GM18951 (cell line): ENCODE data around the gene ATP9B.

Experiments
- POLR2A ChIP-seq: IDR thresholded peaks from 4 replicates; pipeline ENCODE4 v1.6.1; 2011; ENCODE audit warnings: mild to moderate bottlenecking; ENCODE audit not compliant: insufficient read length, insufficient read depth; ENCODE audit errors: extremely low read depth
- in situ Hi-C: fragments of 300-500 bp; cut with MboI; formaldehyde crosslinking; loops from one replicate; pipeline ENCODE4 v1.12.0; 2022; ENCODE audit warnings: low sequenced_read_pairs, mixed read lengths, inconsistent platforms; ENCODE audit not compliant: unreplicated experiment

Gene ATP9B

DNA sequence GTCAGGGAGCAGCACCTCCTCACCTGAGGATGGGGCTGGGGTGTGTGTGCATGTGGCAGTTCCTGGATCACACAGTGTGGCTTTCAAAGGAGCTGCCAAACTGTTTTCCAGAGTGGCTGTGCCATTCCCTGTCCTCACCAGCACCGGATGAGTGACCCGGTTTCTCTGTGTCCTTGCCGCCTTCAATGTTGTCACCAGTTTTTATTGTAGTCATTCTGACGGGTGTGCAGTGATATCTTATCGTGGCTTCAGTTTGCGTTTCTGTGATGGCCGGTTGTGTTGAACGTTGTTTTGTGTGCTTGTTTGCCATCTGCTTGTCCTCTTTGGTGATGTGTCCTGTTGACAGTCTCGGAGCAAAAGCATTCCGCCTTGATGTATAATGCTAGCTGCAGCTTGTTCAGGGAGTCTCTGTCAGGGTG lies 108.9 kb downstream of the ATP9B start:
- in situ Hi-C loops, result no loop called here
- no peak for TF ChIP-seq POLR2A

DNA sequence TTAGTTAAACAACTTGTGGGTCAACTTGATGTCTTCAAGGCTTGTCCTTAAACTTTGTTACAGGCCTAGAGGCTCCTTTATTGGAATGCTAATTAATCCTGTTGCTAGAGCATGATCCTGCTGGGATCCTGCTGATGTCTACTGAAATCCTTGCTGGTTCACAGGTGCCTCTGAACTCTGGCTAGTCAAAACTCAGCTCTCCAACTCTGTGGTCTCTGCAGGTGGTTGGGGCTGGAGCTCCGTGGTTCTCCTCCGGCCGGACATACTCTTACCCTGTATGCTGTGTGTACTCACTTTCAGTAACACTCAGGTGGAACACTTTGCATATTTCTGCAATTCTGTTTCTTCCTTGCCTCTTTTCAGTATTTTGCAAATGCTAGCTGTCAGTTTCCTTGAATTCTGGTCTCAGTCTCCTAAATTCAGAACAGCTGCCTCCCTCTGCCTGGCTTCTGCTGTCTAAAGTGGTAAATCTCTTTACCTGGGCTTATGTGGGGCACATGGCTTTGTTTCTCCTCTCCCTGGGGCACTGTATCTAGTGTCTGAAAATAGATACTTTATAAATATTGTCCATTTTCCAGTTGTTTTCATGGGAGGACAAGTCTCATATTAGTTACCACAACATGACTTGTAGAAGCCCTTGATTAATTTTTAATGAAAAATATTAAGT lies 113.0 kb downstream of the ATP9B start:
- in situ Hi-C loops, result no loop called here
- no peak for TF ChIP-seq POLR2A

DNA sequence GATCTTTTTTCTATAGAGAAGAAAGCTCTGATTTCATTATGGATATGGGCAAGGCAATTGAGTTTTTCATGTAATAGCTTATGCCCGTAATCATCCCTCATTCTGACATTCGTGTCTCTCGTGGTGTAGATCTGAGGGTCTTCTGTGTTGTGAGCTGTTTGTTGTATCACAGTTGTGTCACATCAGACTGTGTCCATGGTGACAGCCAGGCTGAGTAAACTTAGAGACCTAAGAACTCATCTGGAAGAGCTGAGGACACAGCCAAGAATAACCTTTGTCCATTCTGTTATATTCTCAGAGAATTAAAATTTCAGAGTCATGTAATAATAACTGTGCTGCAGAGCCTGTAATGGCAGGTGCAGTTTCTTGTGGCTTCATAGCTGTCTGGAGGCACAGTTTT lies 116.5 kb downstream of the ATP9B start:
- TF ChIP-seq POLR2A, result no peak
- in situ Hi-C loops, result no loop called here

DNA sequence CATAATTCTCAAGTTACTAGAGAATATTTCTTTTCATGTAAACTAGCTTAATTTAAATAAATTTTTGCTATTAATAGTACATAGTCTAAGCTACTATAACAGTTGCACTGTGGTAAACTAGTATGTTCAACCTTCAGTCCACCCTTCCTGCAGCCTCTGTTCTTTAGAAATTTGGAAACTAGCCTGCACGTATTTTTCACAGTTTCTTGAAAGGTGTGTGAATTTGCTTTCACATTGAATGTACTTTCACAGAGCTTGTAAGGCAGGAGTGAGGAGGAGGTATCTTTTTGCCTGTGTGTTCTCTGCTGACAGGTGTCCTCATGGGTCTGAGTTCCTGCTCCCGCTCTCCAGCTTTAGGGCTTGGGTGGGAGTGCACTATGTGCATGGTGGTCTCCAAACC lies 117.5 kb downstream of the ATP9B start:
- in situ Hi-C loops, result no loop called here
- no peak for TF ChIP-seq POLR2A

DNA sequence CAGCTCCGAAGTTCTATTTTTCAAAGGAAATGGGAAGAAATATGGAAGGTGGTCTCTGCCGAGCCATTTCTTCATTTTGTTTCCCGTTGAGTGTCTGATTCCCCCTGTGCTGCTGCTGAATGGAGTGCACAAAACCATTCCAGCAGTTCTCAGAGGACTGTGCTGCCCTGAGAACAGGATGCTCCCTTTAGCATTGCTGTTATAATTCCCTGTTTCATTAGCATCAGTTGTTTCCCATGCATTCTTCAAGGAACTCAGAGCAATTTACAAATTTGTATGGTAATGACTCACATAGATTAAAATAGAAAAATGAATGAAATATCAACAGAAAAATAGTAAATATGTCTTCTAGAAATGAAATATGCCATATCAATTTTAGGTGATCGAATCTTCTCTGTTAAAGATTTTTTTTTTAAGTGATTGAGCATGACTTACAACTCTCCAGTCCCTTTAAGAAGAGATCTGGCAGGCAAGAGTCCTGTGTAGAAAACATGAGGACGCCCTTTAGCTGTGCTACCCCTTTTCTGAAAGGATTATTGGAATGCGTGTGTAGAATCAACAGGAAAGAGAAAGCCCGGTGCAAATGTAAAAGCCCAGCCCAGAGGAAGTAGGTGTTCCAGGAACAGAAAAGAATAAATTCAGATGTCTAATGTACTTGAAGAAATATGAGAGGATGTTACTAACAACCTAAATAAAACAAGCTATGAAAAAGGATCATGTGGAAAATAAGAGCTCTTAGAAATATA lies 118.5 kb downstream of the ATP9B start:
- in situ Hi-C loops, result no loop called here
- no peak for TF ChIP-seq POLR2A

DNA sequence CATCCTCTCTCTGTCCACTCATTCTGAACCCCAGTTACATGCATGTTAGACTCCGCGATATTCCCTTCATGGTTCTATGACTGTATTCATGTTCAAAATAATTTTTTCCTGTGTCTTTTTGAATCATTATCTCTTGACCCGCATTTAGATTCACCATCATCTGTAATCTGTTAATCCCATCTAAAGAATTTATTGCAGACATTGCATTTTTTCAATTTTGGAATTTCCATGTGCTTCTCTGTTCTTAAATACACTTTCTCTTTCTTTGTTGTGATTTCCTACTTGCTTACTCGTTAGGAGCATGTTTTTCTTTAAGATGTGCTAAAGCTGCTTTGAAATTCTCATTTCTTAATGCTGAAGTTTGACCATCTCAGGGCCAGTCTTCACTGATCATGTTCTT lies 122.2 kb downstream of the ATP9B start:
- no peak for TF ChIP-seq POLR2A
- in situ Hi-C loops, result no loop called here

DNA sequence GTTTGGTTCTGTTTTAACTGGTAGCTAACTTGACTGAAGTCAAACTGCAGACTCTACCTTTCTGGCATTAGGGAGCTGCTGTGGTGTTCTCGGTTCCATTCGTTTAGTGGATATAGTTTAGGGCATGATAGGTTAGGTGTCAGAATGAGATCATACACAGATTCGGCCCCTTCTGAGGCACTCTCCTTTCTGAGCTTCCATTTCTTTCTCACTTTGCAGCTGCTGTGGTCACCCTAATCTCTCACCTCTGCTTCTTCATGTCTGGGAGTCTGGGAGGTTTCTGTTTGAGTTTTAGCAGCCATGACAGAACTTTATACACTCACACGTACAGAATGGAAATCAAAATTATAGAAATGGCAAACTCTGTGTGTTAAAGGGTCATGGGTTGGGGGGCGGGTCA lies 122.8 kb downstream of the ATP9B start:
- in situ Hi-C loops, result no loop called here
- no peak for TF ChIP-seq POLR2A

DNA sequence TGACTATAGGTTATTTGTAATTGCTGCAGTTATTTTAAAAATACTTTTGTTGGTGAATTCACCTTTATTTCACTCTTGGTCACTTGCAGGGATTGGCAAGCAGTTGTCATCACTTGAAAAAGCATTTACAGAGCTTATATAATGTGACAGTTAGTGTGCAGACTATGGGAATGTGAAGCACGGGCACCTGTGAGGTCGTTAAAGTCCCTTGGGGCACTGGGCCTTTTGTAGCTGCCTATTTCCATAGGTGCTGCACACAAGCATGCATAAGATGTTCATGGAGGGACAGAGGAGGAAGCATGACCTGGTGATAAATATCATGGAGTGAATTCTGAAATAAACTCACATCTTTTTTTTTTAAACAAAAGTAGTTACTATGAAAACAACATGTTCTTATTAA lies 124.6 kb downstream of the ATP9B start:
- no peak for TF ChIP-seq POLR2A
- in situ Hi-C loops, result no loop called here

DNA sequence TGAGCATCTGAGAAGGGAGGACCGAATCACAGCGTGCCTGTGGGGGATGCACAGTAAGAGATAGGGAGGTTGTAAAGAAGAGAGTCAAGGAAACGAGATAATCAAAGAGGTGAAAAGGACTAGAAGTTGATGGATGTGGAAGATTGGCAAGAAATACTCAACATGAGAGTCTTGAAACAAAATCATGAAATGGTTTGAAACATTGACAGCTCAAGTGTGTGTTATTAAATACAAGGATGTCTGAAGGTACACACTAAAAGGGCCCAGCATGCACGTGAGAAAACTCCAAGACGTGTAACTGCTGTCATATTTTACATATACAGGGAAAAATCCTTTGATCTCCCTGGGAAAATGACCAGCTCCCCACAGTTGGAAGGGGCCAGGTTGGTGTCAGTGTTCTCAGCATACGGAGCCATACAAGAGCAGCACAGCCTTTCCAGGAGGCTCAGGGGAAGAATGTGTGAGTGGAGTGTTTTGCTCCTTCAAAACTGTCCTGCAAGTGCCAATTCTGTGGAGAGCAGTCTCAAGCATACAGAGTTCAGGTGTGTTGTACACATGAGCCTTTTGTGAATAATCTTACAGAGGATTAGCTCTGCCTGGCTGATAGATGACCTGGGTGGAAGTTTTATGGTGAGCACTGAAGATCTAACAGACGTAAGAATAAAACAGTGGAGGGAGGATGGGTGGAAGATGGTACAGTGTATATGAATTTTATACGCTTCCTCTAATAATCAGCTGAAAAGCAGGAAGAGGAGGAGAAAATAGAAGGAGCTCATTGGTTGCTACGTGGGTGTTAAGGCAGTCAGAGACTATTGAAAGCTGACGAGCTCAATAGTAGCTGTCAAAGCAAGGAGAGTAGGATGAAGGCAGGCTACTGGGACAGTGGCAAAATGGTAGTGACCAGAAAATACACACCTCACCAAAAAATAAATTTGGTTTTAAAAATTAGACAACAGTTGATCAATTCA lies 126.8 kb downstream of the ATP9B start:
- TF ChIP-seq POLR2A, result no peak
- in situ Hi-C loops, result no loop called here

DNA sequence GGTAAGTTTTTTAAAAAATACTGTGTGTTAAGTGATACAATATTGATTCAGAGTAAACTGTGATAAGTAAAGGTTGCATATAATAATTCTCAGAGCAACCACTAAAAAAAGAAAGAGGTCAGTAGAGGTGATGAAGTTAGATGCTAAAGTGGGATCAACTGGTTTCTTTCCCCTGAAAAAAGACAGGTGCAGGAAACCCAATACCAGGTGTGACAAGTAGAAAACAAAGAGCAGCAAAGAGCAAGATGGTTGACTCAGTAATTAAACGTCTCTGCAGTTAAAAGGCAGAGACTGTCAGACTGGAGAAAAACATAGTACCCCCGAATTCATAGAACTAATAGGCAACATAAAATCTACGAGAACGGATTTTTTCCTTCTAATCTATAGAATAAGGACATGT lies 128.3 kb downstream of the ATP9B start:
- TF ChIP-seq POLR2A, result no peak
- in situ Hi-C loops, result no loop called here

DNA sequence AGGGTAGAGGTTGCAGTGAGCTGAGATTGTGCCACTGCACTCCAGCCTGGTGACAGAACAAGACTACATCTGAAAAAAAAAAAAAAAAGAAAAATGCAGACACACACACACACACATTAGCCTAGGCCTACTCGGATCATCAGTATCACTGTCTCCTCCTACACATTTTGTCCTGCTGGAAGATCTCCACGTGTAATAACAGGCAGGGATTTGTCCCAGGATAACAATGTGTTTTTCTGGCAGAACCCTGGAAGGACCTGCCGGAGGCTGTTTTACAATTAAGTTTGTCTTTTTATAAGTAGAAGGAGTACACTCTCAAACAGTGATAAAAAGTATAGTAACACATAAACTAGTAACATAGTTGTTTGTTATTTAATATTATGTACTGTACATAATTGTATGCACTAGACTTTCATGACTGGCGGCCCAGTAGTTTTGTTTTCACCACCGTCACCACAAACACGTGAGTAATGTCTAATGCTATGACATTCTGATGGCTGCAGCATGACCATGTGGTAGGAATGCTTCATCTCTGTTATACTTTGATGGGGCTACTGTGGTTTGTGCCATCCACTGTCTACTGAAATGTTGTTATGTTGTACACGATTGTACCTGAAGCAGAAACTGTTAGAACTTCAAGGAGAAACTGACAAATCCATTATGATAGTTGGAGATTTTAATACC lies 130.6 kb downstream of the ATP9B start:
- no peak for TF ChIP-seq POLR2A
- in situ Hi-C loops, result no loop called here

DNA sequence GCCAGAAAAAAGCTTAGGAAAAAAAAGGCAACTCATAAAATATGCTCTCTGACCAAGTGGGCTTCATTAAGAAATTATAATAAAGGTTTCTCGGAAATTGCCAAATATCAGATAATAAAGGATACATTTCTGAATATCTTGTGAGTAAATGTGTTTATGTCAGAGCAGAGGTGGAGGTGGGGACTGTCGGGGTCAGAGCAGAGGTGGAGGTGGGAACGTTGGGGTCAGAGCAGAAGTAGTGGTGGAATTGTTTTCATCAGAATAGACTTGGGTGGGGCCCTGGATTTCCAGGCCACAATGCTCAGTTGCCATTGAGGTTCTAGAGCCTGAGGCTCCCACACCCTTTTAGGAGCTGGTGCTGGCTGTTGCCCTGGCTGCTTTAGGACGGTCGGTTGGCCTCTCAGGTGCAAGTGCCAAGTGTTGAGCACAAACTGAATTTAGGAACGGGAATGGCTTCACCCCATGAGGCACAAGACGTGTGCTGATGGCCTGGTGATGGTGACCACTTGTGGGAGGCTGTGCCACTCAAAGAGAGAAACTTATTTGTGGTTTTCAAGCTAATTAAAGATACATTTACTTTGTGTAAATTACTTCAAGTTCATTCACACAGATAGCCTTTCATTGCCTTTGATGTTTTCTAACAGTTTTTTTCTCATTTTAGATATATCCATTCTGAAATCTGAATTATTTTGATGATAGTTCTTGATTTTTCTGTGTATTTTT lies 131.5 kb downstream of the ATP9B start:
- in situ Hi-C loops, result no loop called here
- no peak for TF ChIP-seq POLR2A
